Gastroesophageal sphincter (tissue), 4 donors: ENCODE measurements around the gene CCDC178. TPM values are rescaled to one million over a fixed set of nuclear protein-coding genes. Genes with fewer than 3 reads are reported as not detected.

Source experiments
- ATAC-seq: fragments of 150-250 bp; one replicate; pipeline ENCODE4 v1.9.1; 2016; ENCODE audit warnings: mild to moderate bottlenecking, moderate library complexity
- H3K27ac ChIP-seq, 4 donors: fragments of 200-600 bp; sonication (generic) in 3 of 4; 1 replicate in 3 of 4; 2 replicates in 1 of 4; pipeline ENCODE4 v1.5.1; 2016 to 2019
- H3K27me3 ChIP-seq: fragments of 200-600 bp; sonication (generic); one replicate; pipeline ENCODE4 v1.5.1; 2019
- H3K36me3 ChIP-seq, 2 donors: fragments of 200-600 bp; sonication (generic); one replicate each; pipeline ENCODE4 v1.5.1; 2019; ENCODE audit warnings: control low read depth in 1 of 2
- H3K4me1 ChIP-seq, 3 donors: fragments of 200-600 bp; sonication (generic); 1 replicate in 2 of 3; 2 replicates in 1 of 3; pipeline ENCODE4 v1.5.1; 2016 to 2019; ENCODE audit warnings: control low read depth in 2 of 3
- H3K4me3 ChIP-seq, 2 donors: fragments of 200-600 bp; sonication (generic); one replicate each; pipeline ENCODE4 v1.5.1; 2019; ENCODE audit warnings: mild to moderate bottlenecking in 1 of 2, moderate library complexity in 1 of 2
- H3K9me3 ChIP-seq, 3 donors: fragments of 200-600 bp; sonication (generic); one replicate each; pipeline ENCODE4 v1.5.1; 2017 to 2019; ENCODE audit warnings: control low read depth in 2 of 3
- CTCF ChIP-seq, 4 experiments: fragments of 200-600 bp in 2 of 4; fragments of 450-650 bp in 2 of 4; sonication (generic) in 1 of 4; IDR thresholded peaks; one replicate each; pipeline ENCODE4 v1.5.1; 2017 to 2019; ENCODE audit warnings: antibody characterized with exemption in 4 of 4, mild to moderate bottlenecking in 2 of 4, moderate library complexity in 2 of 4
- EP300 ChIP-seq: sonication (generic); formaldehyde crosslinking; IDR thresholded peaks from one replicate; pipeline ENCODE4 v1.6.1; 2017; ENCODE audit warnings: antibody characterized with exemption, mild to moderate bottlenecking
- POLR2A ChIP-seq, 2 donors: fragments of 450-650 bp; IDR thresholded peaks; one replicate each; pipeline ENCODE4 v1.6.1; 2017; ENCODE audit warnings: antibody characterized with exemption in 2 of 2, mild to moderate bottlenecking in 2 of 2, moderate library complexity in 1 of 2
- POLR2AphosphoS5 ChIP-seq: sonication (generic); formaldehyde crosslinking; IDR thresholded peaks from one replicate; pipeline ENCODE4 v1.6.1; 2017; ENCODE audit warnings: antibody characterized with exemption
- WGBS, 2 donors: methylation state at CpG; one replicate each; pipeline ENCODE4 v1.1.5; 2018; ENCODE audit warnings: low coverage in 1 of 2; 5-methylcytosine and 5-hydroxymethylcytosine counted together
- total RNA-seq, 4 donors: library from RNA; depleted of rRNA; stranded (reverse); fragments of >200 nt; gene quantifications; one replicate each; pipeline ENCODE4 v1.1.0, GENCODE V29; 2016

Gene CCDC178
- total RNA-seq, 4 donors from 2014 or later, result 0.27 to 3.3 (median 2.1) TPM; not detected in 1

GRCh38 chr18:32899819-32900218 is 540.7 kb downstream of the CCDC178 start:
- ATAC-seq, result no peak
- H3K27me3 ChIP-seq, result no peaks in the 10 kb centered on the region
- no peaks in the 10 kb centered on the region for H3K36me3 ChIP-seq
- no peaks in the 10 kb centered on the region for H3K4me1 ChIP-seq
- 57 to 71% methylated on average over 3 of the region's 3 CpGs for WGBS, 2 donors
- no peak overlapping the region for H3K4me3 ChIP-seq
- H3K27ac ChIP-seq, result no peak overlapping the region
- no peak for TF ChIP-seq POLR2AphosphoS5
- no peak for TF ChIP-seq POLR2A (IDR thresholded peaks at IDR 0.05)
- no peak for TF ChIP-seq EP300
- no peak for TF ChIP-seq CTCF (IDR thresholded peaks at IDR 0.05)
- H3K9me3 ChIP-seq, result peaks cover 0 to 18% (median 0%) of the 10 kb centered on the region in 3 donors

- no peak for ATAC-seq
- 32 to 38% methylated on average over 2 of the region's 4 CpGs for WGBS, 2 donors
- Histone ChIP-seq H3K4me1 (no peaks in the 10 kb centered on the region), H3K36me3 (no peaks in the 10 kb centered on the region), H3K4me3 (no peak overlapping the region), H3K9me3 (peaks cover 0 to 18% (median 0%) of the 10 kb centered on the region in 3 donors), H3K27ac (no peak overlapping the region), H3K27me3 (no peaks in the 10 kb centered on the region)
- TF ChIP-seq CTCF (IDR thresholded peaks at IDR 0.05), result no peak
- TF ChIP-seq EP300, result no peak
- TF ChIP-seq POLR2AphosphoS5, result no peak
- no peak for TF ChIP-seq POLR2A (IDR thresholded peaks at IDR 0.05)
Observed at GRCh38 chr18:32896776-32897547, 543.6 kb downstream of the CCDC178 start.

- TF ChIP-seq EP300, result no peak
- no peak for TF ChIP-seq POLR2AphosphoS5
- TF ChIP-seq CTCF (IDR thresholded peaks at IDR 0.05), result no peak
- TF ChIP-seq POLR2A (IDR thresholded peaks at IDR 0.05), result no peak
- Histone ChIP-seq H3K27me3 (no peaks in the 10 kb centered on the region), H3K36me3 (no peaks in the 10 kb centered on the region), H3K9me3 (peaks cover 0 to 18% (median 0%) of the 10 kb centered on the region in 3 donors), H3K4me3 (no peak overlapping the region), H3K27ac (no peak overlapping the region), H3K4me1 (no peaks in the 10 kb centered on the region)
- ATAC-seq, result no peak
- WGBS, 2 donors, result 63 to 73% methylated on average over 6 to 7 of the region's 7 CpGs
Observed at GRCh38 chr18:32893915-32894314, 546.6 kb downstream of the CCDC178 start.

GRCh38 chr18:32891797-32892196 is 548.7 kb downstream of the CCDC178 start:
- H3K4me3 ChIP-seq, result no peak overlapping the region
- no peaks in the 10 kb centered on the region for H3K27me3 ChIP-seq
- WGBS, 2 donors, result 60 to 79% methylated on average over 1 to 3 of the region's 3 CpGs
- TF ChIP-seq POLR2AphosphoS5 (no peak), EP300 (no peak)
- no peaks in the 10 kb centered on the region for H3K4me1 ChIP-seq
- no peaks in the 10 kb centered on the region for H3K36me3 ChIP-seq
- H3K9me3 ChIP-seq, result peaks cover 0 to 3% (median 0%) of the 10 kb centered on the region in 3 donors
- no peak overlapping the region for H3K27ac ChIP-seq
- no peak for ATAC-seq

GRCh38 chr18:32891130-32891529 is 549.4 kb downstream of the CCDC178 start:
- TF ChIP-seq CTCF (IDR thresholded peaks at IDR 0.05) (no peak), POLR2AphosphoS5 (no peak), POLR2A (IDR thresholded peaks at IDR 0.05) (no peak), EP300 (no peak)
- H3K27ac ChIP-seq, result no peak overlapping the region
- no peaks in the 10 kb centered on the region for H3K4me1 ChIP-seq
- H3K27me3 ChIP-seq, result no peaks in the 10 kb centered on the region
- WGBS, 2 donors, result 76 to 77% methylated on average over 2 of the region's 2 CpGs
- no peak overlapping the region for H3K4me3 ChIP-seq
- no peaks in the 10 kb centered on the region for H3K36me3 ChIP-seq
- no peak for ATAC-seq
- H3K9me3 ChIP-seq, result no peaks in the 10 kb centered on the region
